ENCODE measurements around the gene PCAT7.
"Not testable (repeated sequence)": the region's sequence is repeated elsewhere in the genome, so short reads cannot be mapped to it uniquely, and the experiment has no call there.

The PCAT7 gene

GRCh38 chr9:94554439-94555331, at the start of gene PCAT7:
Gene PCAT7 (plus strand): TSS chr9:94555083.
- peak; percentile 93 for DNase-seq (ENCODE audit: low read depth, low spot score)

DNA sequence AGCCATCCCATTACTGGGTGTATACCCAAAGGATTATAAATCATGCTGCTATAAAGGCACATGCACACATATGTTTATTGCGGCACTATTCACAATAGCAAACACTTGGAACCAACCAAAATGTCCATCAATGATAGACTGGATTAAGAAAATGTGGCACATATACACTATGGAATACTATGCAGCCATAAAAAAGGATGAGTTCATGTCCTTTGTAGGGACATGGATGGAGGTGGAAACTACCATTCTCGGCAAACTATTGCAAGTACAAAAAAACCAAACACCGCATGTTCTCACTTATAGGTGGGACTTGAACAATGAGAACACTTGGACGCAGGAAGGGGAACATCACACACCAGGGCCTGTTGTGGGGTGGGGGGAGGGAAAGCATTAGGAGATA, 48.5 kb upstream of the PCAT7 start:
- DNase-seq (ENCODE audit: low read depth, low spot score): not testable (repeated sequence)

DNA sequence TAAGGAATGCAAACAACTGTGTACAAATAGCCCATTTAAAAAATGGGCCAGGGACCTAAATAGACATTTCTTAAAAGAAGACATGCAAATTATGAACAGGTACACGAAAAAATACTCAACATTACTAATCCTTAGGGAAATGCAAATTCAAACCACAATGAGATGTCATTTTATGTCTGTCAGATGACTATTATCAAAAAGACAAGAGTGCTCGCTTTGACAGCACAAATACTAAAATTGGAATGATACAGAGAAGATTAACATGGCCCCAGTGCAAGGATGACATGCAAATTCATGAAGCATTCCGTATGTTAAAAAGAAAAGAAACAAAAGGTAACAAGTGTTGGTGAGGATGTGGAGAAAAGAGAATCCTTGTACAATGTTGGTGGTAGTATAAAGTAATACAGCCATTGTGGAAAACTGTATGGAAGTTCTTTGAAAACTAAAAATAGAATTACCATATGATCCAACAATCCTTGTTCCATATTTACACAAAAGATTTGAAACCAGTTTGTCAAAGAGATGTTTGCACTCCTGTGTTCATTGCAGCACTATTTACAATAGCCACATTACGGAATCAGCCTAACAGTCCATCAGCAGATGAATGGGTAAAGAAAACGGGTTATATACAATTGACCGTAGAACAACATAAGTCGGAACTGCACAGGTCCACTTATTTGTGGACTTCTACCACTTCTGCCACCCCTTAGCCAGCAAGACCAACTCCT, 47.2 kb upstream of the PCAT7 start:
- no peak for DNase-seq (ENCODE audit: low read depth, low spot score)

GRCh38 chr9:94511134-94511954, 43.5 kb upstream of the PCAT7 start:
- no peak for DNase-seq (ENCODE audit: low read depth, low spot score)

- DNase-seq (ENCODE audit: low read depth, low spot score): no peak
These were observed 43.0 kb upstream of the PCAT7 start for GRCh38 chr9:94511955-94512265.

- DNase-seq (ENCODE audit: low read depth, low spot score): no peak
These were observed 40.2 kb upstream of the PCAT7 start for GRCh38 chr9:94514722-94515121.

GRCh38 chr9:94517254-94517653, 37.6 kb upstream of the PCAT7 start:
- no peak for DNase-seq (ENCODE audit: low read depth, low spot score)

DNA sequence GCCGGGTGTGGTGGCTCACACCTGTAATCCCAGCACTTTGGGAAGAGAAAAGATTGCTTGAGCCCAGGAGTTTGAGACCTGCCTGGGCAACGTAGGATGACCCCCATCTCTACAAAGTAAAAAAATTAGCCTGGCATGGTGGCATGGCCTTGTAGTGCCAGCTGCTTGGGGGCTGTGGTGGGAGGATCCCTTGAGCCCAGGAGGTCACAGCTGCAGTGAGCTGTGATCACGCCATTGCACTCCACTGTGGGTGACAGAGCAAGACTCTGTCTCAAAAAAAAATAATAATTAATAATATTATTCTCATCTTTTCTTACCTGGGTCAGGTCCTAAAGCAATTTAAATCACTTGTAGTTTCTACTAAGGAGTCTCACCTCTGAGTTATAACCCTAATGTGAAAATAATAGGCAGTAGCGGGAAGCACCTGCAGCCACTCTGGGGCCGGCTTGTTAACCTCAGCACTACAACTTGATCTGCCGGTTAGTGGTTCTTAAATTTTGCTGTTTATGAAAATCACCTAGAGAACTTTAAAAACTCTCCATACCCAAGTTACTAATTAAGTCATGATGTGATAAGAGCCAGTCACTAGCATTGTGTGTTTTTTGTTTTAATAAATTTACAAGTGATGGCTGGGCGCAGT, 29.4 kb upstream of the PCAT7 start:
- DNase-seq (ENCODE audit: low read depth, low spot score): no peak

DNA sequence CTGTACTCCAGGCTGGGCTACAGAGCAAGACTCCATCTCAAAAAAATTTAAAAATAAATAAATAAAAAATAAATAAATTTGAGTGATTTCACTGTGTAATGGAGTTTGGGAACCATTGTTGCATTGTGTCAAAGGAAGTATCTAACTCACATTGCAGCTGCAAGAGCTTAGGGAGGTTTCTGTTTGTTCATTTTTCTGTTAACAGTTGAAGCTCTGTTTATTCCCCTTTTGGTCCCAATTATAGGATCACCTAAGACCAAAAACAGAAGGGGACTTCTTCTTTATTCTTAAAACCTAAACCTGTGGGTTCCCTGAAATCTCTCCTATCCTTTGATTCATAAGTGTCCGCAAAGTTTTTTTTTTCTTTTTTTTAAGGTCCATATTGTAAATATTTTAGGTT, 28.6 kb upstream of the PCAT7 start:
- DNase-seq (ENCODE audit: low read depth, low spot score): no peak

DNA sequence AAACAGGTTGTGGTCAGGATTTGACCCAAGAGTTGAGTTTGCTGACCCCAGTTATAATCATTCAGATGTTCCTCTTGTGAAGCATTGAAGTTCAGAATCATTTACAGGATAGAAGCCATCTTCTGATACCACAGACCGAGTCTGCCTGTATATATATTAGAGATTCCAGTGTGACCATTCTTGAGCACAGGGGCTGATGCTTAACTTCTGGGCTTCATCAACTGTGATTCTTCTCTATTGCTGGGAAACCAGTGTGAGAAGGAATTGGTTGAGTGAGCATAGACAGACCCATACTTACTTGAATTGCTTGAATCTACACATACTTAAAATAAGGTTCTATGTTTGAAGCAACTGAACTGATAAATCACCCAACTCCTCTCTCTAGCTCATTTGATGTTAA, 27.9 kb upstream of the PCAT7 start:
- DNase-seq (ENCODE audit: low read depth, low spot score): no peak

DNA sequence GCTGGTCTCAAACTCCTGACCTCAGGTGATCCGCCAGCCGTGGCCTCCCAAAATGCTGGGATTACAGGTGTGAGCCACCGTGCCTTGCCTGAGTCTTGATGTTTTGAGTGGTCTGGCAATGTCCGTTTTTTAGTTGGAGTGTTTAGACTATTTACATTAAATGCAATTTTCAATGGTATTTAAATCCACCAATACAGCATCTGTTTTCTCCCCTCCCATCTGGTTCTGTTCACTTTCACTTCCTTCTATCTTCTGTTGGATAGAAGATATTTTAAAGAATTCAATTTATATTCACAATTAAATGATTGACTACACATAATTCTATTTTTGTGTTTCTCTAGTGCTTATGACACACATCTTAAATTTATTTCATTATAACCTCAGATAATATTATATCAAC, 26.0 kb upstream of the PCAT7 start:
- DNase-seq (ENCODE audit: low read depth, low spot score): no peak

DNA sequence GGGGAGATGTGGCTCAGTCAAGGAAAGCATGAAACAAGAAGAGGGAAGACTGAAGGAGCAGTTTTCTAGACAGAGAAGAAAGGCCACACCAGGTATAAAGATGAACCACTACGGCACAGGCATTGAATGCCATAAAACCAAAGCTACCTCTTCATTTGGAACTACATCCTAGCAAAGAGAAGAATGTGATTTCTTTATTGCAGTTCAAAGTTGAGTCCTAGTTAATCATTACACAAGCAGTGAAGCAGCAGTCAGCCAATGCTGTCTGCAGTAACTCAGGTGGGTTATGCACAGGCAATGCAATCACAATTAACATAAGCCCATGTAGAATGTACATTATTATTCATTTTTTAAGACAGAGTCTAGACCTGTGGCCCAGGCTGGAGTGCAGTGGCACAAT, 21.7 kb upstream of the PCAT7 start:
- no peak for DNase-seq (ENCODE audit: low read depth, low spot score)

GRCh38 chr9:94533601-94534000, 21.3 kb upstream of the PCAT7 start:
- no peak for DNase-seq (ENCODE audit: low read depth, low spot score)

DNA sequence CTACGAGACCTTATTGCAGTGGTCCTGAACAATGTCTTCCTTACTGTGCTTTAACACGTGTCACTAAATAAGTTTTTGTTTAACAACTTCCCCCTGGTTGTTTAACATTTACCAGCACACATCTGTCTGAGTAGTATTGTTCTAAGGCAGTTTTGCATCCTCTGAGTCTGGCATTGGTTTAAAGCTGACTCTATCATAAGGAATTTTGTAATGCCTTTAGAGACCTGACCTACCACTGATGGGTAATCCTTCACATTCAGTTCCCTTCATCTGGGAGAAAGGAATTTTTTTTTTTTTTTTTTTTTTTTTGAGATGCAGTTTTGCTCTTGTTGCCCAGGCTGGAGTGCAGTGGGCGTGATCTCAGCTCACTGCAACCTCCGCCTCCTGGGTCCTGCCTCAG, 20.0 kb upstream of the PCAT7 start:
- DNase-seq (ENCODE audit: low read depth, low spot score): no peak

DNA sequence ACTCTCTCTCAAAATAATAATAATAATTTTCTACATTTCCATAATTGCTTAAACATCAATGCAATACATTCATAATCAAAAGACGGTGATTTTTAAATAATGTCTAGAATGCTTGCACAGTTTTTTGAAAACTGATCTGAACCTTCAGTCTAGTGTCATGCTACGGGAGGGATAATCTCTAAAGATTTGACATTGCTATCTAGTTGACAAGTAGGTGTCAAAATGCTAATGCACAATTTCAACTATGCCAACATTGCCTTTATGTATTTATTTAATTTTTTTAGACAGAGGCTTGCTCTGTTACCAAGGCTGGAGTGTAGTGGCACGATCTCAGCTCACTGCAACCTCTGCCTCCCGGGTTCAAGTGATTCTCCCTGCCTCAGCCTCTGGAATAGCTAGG, 16.0 kb upstream of the PCAT7 start:
- DNase-seq (ENCODE audit: low read depth, low spot score): no peak

GRCh38 chr9:94544335-94544734, 10.5 kb upstream of the PCAT7 start:
- not testable (repeated sequence) for DNase-seq (ENCODE audit: low read depth, low spot score)

GRCh38 chr9:94545940-94546339, 8.9 kb upstream of the PCAT7 start:
- no peak for DNase-seq (ENCODE audit: low read depth, low spot score)

DNA sequence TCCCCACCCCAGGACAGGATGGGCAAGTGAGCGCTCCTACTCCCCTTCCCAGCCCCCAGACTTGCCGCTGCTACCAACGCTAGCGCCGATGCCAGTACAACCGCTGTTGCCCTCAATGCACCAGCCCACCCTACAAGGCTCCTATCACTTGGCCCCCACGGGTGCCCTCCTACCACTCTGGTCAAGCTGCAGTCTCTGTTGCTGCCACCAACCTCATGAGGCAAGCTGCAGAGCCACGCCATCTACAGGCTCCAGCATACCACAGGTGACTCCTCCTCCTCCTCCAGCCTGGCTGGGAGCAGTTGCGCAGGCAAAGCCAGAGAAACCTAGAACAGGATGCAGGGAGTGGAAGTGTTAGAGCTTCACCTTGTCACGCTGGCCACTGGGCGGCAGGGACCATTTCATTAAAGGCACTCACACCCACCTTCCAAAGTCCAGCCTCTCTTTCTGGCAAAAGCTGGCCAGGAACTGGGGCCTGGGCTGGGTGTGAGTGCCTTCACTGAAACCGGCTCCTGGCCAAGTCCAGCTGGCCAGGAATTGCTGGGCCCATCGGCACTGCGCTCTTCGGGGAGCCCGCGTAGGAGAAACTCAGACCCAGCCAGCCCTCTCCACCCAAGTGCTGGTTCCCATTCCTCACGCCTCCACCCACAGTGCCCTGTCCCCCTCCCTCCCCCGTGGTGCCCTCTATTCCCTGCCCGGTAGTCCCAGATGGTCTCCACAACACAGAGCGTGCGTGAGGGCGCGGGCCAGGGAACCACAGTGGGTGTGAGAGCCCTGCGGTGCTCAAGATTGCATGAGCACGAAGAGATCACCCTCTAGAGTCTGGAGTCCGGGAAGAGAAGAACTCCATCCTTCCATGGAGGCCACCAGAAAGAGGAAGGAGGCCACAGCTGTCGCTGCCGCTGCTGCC, 1.6 kb upstream of the PCAT7 start:
- DNase-seq (ENCODE audit: low read depth, low spot score): peak; percentile 47

DNA sequence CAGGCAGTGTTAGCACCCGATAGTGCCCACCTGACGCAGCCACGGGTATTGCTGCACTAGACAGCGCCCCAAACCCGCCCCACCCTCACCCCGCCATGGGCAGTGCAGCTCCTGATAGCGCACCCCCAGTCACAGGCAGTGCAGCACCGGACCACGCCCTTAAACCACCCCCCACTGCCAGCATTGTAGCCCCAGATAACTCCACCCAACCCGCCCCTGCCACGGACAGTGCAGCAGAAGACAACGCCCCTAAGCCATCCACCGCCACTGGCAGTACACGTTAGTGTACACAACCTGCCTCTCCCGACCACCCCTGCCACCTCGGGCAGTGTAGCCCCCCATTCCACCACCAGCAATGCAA, 825 bp upstream of the PCAT7 start:
- DNase-seq (ENCODE audit: low read depth, low spot score): no peak

GRCh38 chr9:94557376-94557775, 2.5 kb downstream of the PCAT7 start:
- DNase-seq (ENCODE audit: low read depth, low spot score): no peak

DNA sequence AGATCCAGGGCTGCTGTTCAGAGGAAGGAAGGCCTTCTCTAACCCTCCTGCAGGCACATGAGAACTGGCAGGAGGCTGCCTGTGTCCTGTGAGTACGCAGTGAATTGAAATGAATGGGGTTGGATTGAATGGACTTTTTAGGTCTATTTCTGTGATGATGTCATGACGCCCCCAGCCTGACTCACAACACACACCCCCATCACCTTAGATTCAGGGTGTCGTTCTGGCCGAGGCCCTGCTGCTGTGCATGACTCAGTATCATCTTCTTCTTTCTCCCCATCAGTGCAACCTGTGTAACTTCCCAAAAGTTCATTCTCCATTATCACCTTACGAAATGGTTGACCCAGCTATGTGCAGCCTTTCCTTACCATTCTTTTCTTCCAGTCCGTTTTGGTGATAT, 5.4 kb downstream of the PCAT7 start:
- no peak for DNase-seq (ENCODE audit: low read depth, low spot score)
